Activated T-cell treated with anti-CD3 and anti-CD28 coated beads for 1 hour (primary cell): Measurements from ENCODE around the gene ERG28.
"Not testable (repeated sequence)": the region's sequence is repeated elsewhere in the genome, so short reads cannot be mapped to it uniquely, and the experiment has no call there.

ENCODE experiments used
- DNase-seq: peaks from one replicate; pipeline ENCODE4 v3.0.0-alpha.2; 2020; ENCODE audit warnings: low read depth

ERG28 gene

DNA sequence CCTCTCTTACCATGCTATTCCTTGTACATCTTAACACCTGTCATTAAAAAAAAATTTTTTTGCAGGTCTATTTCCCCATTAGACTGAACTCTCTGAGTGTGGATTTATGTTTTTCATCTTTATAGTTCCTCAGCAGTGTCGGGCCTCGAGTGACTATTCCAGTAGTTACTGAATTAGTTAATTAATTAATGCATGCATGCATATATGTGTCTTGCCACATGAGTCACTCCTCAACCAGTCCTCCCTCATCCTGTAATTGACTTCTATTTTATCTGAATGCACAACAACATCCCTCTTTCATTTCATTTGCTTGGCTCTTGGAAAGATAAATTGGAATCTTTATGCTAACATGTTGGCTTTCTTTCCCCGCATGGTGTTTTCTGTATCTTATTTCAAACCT lies 35.6 kb downstream of the ERG28 start:
- DNase-seq, result no peak

DNA sequence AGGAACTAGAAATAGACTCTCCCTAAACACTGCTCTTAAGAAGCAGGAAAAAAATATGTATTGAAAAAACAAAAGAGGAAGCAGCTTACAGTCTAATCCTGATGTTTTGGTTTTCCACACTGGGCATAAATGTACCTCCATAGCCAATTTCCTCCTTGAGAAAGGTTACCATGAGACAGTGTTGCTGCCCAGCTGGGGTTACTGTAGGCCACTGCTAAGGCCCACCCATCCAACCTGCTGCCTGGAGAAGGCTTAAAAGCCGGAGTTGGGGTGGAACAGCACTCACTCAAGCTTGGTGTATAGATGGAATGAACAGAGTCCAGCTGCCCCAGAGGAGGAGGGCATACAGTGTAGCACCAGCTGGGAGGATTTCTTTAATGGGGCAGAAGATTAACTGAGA lies 41.1 kb downstream of the ERG28 start:
- no peak for DNase-seq

DNA sequence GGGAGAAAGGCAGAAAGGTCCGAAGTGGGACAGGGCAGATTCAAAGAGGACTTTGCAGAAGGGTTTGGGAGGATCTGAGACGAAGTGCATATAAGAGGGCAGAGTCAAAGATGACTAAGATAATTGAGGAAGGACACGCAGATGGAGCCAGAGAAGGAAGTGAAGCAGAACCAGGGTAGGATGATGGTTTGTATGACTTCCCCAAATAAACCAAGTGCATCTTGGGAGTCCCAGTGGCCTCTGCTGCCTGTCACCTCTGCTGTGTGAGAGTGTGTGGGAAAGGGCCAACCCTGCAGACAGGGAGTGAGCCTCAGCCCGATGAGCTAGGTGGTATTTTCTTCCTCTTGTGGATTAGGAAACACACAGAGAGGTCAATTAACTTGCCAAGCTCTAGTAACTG lies 45.5 kb downstream of the ERG28 start:
- DNase-seq, result no peak

DNA sequence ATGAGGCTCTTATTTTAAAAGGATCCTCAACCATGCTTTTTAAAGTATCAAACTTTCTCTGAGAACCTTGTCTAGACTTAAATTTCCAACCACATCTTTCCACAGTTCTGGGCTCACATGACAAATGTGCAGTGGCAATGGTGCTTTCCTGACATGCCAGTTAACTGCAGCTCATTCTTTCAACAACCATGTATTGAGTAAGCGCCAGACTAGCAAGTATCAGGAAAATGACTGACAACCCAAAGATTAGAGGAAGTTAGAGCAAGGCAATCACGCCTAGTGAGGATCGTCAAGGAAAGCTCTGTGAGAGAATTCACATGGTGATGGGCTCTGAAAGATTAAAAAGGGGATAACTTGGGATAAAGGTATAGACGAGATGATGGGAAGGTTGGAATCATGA lies 46.5 kb downstream of the ERG28 start:
- no peak for DNase-seq

GRCh38 chr14:75612157-75612556 lies 48.5 kb downstream of the ERG28 start:
- DNase-seq, result no peak

- DNase-seq, result no peak
Observed at GRCh38 chr14:75610834-75611233, 49.8 kb downstream of the ERG28 start.

- no peak for DNase-seq
Observed at GRCh38 chr14:75609606-75610475, 50.8 kb downstream of the ERG28 start.

GRCh38 chr14:75609116-75609515 lies 51.6 kb downstream of the ERG28 start:
- DNase-seq, result no peak

GRCh38 chr14:75607842-75608640 lies 52.6 kb downstream of the ERG28 start:
- no peak for DNase-seq

GRCh38 chr14:75607044-75607443 lies 53.6 kb downstream of the ERG28 start:
- no peak for DNase-seq

DNA sequence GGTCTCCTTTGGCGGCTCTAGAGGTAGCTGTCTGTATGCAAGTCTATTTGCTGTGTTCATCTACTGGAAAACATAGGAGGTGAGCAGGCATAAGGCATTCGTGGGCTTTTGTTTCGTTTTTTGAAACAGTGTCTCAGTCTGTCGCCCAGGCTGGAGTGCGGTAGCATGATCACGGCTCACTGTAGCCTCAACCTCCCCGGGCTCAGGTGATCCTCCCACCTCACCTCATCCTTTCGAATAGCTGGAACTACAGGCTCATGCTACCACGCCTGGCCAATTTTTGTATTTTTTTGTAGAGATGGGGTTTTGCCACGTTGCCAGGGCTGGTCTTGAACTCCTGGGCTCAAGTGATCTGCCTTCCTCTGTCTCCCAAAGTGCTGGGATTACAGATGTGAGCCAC lies 54.8 kb downstream of the ERG28 start:
- DNase-seq, result no peak

GRCh38 chr14:75604979-75605851 lies 55.5 kb downstream of the ERG28 start:
- no peak for DNase-seq

DNA sequence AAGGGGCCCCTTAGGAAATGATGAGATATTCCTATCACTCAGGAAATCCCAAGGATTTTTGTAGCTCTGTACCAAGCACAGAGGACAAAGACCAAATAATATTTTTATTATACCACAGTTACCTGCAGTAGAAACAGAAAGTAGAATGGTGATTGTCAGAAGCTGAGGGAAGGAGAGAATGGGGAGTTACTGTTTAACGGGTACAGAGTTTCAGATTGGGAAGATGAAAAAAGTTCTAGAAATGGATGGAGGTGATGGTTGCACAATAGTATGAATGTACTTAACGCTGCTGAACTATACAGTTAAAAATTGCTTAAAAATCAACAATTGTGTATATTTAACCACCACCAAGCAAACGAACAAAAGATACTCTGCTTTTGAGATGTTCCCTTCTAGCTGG lies 58.2 kb downstream of the ERG28 start:
- no peak for DNase-seq

DNA sequence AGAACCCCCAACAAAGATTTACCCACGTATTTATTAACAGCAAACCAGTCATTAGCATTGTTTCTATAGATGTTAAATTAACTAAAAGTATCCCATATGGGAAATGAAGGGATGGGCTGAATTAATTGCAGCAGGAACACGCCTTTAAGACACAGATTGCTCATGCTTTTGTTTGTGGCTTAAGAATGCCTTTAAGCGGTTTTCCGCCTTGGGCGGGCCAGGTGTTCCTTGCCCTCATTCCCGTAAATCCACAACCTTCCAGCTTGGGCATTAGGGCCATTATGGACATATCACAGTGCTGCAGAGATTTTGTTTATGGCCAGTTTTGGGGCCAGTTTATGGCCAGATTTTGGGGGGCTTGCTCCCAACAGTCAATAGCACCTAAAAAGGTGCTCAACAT lies 59.6 kb downstream of the ERG28 start:
- DNase-seq, result not testable (repeated sequence)

DNA sequence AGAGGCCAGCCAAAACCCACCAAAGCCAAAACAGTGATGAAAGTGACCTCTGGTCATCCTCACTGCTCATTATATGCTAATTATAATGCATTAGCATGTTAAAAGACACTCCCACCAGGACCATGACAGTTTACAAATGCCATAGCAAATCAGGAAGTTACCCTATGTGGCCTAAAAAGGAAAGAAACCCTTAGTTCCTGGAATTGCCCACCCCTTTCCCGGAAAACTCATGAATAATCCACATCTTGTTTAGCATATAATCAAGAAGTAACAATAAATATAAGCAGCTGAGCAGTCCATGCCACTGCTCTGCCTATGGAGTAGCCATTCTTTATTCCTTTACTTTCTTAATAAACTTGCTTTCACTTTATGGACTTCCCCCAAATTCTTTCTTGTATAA lies 60.6 kb downstream of the ERG28 start:
- DNase-seq, result not testable (repeated sequence)
